Measurements from ENCODE around the gene ELAC2. TPM values are rescaled to one million over a fixed set of nuclear protein-coding genes. Genes with fewer than 3 reads are reported as not detected.
"Not testable (repeated sequence)": the region's sequence is repeated elsewhere in the genome, so short reads cannot be mapped to it uniquely, and the experiment has no call there.

The ELAC2 gene
- total RNA-seq, 5 donors from 2014 or later (not counting 1 experiment from before 2014, with no cell fraction given): 62.5 to 71.6 (median 66.4) TPM

- H3K27me3 ChIP-seq (replicated peaks in 1 of 2; ENCODE audit: control insufficient read depth in 2 of 2, extremely low read depth in 1 of 2, insufficient read depth in 2 of 2, low read length in 1 of 2): peaks cover 0 to 24% of the 10 kb centered on the region in 2 experiments
- H3K36me3 ChIP-seq (ENCODE audit: control insufficient read depth in 2 of 2, extremely low read depth in 1 of 2, insufficient read depth in 1 of 2, low read length in 1 of 2): no peaks in the 10 kb centered on the region
- WGBS (ENCODE audit: insufficient coverage): 48% methylated on average over 5 of the region's 6 CpGs
- H3K9me3 ChIP-seq: no peaks in the 10 kb centered on the region
- H3K27ac ChIP-seq (ENCODE audit: low read length): no peak overlapping the region
- CTCF ChIA-PET: interaction anchor here in 1 of 2 donors (0.5 kb wide), 1 partner anchor 36 kb away, joined by 3 read pairs; the partner anchor contains the start of gene ELAC2
- DNase-seq (peak in 20 of 35 experiments; percentile 2 to 66 (median 10)), ATAC-seq (replicated peaks in 1 of 4) (peak in 1 of 4 experiments; percentile 62)
- Mint-ChIP-seq H3K4me3 (no peak overlapping the region), H3K27me3 (peaks cover 13 to 26% of the 10 kb centered on the region in 2 donors), H3K36me3 (no peaks in the 10 kb centered on the region), H3K27ac (no peak overlapping the region), H3K4me1 (peaks cover 0 to 7% (median 4%) of the 10 kb centered on the region in 3 donors), H3K9me3 (no peaks in the 10 kb centered on the region)
- peaks cover 0 to 8% of the 10 kb centered on the region in 2 experiments for H3K4me1 ChIP-seq (ENCODE audit: control insufficient read depth in 1 of 2, extremely low read depth in 1 of 2, insufficient read depth in 2 of 2, low read length in 2 of 2)
- POLR2A ChIA-PET: no interaction called here
- no peak overlapping the region for H3K4me3 ChIP-seq (ENCODE audit: control insufficient read depth in 1 of 2, extremely low read depth in 1 of 2, low read length in 1 of 2)
Observed at GRCh38 chr17:12982224-12982623, 35.6 kb downstream of the ELAC2 start.

GRCh38 chr17:12979826-12980500 lies 37.9 kb downstream of the ELAC2 start:
- Histone ChIP-seq H3K27ac (ENCODE audit: low read length) (no peak overlapping the region), H3K4me1 (ENCODE audit: control insufficient read depth in 1 of 2, extremely low read depth in 1 of 2, insufficient read depth in 2 of 2, low read length in 2 of 2) (peaks cover 0 to 8% of the 10 kb centered on the region in 2 experiments), H3K9me3 (no peaks in the 10 kb centered on the region), H3K4me3 (ENCODE audit: control insufficient read depth in 1 of 2, extremely low read depth in 1 of 2, low read length in 1 of 2) (no peak overlapping the region), H3K36me3 (ENCODE audit: control insufficient read depth in 2 of 2, extremely low read depth in 1 of 2, insufficient read depth in 1 of 2, low read length in 1 of 2) (no peaks in the 10 kb centered on the region), H3K27me3 (replicated peaks in 1 of 2; ENCODE audit: control insufficient read depth in 2 of 2, extremely low read depth in 1 of 2, insufficient read depth in 2 of 2, low read length in 1 of 2) (peaks cover 0 to 34% of the 10 kb centered on the region in 2 experiments)
- POLR2A ChIA-PET: no interaction called here
- Mint-ChIP-seq H3K4me3 (no peak overlapping the region), H3K27me3 (peaks cover 20 to 41% of the 10 kb centered on the region in 2 donors), H3K36me3 (no peaks in the 10 kb centered on the region), H3K9me3 (no peaks in the 10 kb centered on the region), H3K4me1 (peaks cover 0 to 7% (median 4%) of the 10 kb centered on the region in 3 donors), H3K27ac (no peak overlapping the region)
- ATAC-seq (replicated peaks in 1 of 4) (no peak), DNase-seq (no peak)
- WGBS (ENCODE audit: insufficient coverage): 87% methylated on average over 7 of the region's 12 CpGs
- CTCF ChIA-PET: no interaction called here

GRCh38 chr17:12979246-12979645 lies 38.6 kb downstream of the ELAC2 start:
- no peak for ATAC-seq (replicated peaks in 1 of 4)
- Histone ChIP-seq H3K9me3 (no peaks in the 10 kb centered on the region), H3K36me3 (ENCODE audit: control insufficient read depth in 2 of 2, extremely low read depth in 1 of 2, insufficient read depth in 1 of 2, low read length in 1 of 2) (no peaks in the 10 kb centered on the region), H3K4me1 (ENCODE audit: control insufficient read depth in 1 of 2, extremely low read depth in 1 of 2, insufficient read depth in 2 of 2, low read length in 2 of 2) (peaks cover 0 to 8% of the 10 kb centered on the region in 2 experiments), H3K27me3 (replicated peaks in 1 of 2; ENCODE audit: control insufficient read depth in 2 of 2, extremely low read depth in 1 of 2, insufficient read depth in 2 of 2, low read length in 1 of 2) (peaks cover 0 to 30% of the 10 kb centered on the region in 2 experiments), H3K27ac (ENCODE audit: low read length) (no peak overlapping the region), H3K4me3 (ENCODE audit: control insufficient read depth in 1 of 2, extremely low read depth in 1 of 2, low read length in 1 of 2) (no peak overlapping the region)
- H3K9me3 Mint-ChIP-seq: no peaks in the 10 kb centered on the region
- no peak overlapping the region for H3K27ac Mint-ChIP-seq
- WGBS (ENCODE audit: insufficient coverage): 86% methylated on average over 5 of the region's 5 CpGs
- no peak for DNase-seq
- no peaks in the 10 kb centered on the region for H3K36me3 Mint-ChIP-seq
- H3K4me3 Mint-ChIP-seq: no peak overlapping the region
- ChIA-PET CTCF (no interaction called here), POLR2A (no interaction called here)
- peaks cover 23 to 43% of the 10 kb centered on the region in 2 donors for H3K27me3 Mint-ChIP-seq
- peaks cover 0 to 9% (median 7%) of the 10 kb centered on the region in 3 donors for H3K4me1 Mint-ChIP-seq

- H3K4me1 ChIP-seq (ENCODE audit: control insufficient read depth in 1 of 2, extremely low read depth in 1 of 2, insufficient read depth in 2 of 2, low read length in 2 of 2); H3K9me3 Mint-ChIP-seq; H3K36me3 Mint-ChIP-seq; H3K4me3 Mint-ChIP-seq; ATAC-seq (replicated peaks in 1 of 4); H3K9me3 ChIP-seq; H3K36me3 ChIP-seq (ENCODE audit: control insufficient read depth in 2 of 2, extremely low read depth in 1 of 2, insufficient read depth in 1 of 2, low read length in 1 of 2); POLR2A ChIA-PET; CTCF ChIA-PET; H3K27ac ChIP-seq (ENCODE audit: low read length); DNase-seq; H3K4me1 Mint-ChIP-seq; H3K27ac Mint-ChIP-seq; H3K4me3 ChIP-seq (ENCODE audit: control insufficient read depth in 1 of 2, extremely low read depth in 1 of 2, low read length in 1 of 2): not testable (repeated sequence)
- 74% methylated on average over 6 of the region's 6 CpGs for WGBS (ENCODE audit: insufficient coverage)
- H3K27me3 Mint-ChIP-seq: peaks cover 24 to 44% of the 10 kb centered on the region in 2 donors
- H3K27me3 ChIP-seq (replicated peaks in 1 of 2; ENCODE audit: control insufficient read depth in 2 of 2, extremely low read depth in 1 of 2, insufficient read depth in 2 of 2, low read length in 1 of 2): peaks cover 0 to 32% of the 10 kb centered on the region in 2 experiments
Observed at GRCh38 chr17:12978787-12979186, 39.0 kb downstream of the ELAC2 start.

GRCh38 chr17:12977008-12977751 lies 40.6 kb downstream of the ELAC2 start:
- Histone ChIP-seq H3K4me3 (ENCODE audit: control insufficient read depth in 1 of 2, extremely low read depth in 1 of 2, low read length in 1 of 2) (no peak overlapping the region), H3K36me3 (ENCODE audit: control insufficient read depth in 2 of 2, extremely low read depth in 1 of 2, insufficient read depth in 1 of 2, low read length in 1 of 2) (no peaks in the 10 kb centered on the region), H3K27me3 (replicated peaks in 1 of 2; ENCODE audit: control insufficient read depth in 2 of 2, extremely low read depth in 1 of 2, insufficient read depth in 2 of 2, low read length in 1 of 2) (peaks cover 0 to 39% of the 10 kb centered on the region in 2 experiments), H3K4me1 (ENCODE audit: control insufficient read depth in 1 of 2, extremely low read depth in 1 of 2, insufficient read depth in 2 of 2, low read length in 2 of 2) (peaks cover 0 to 9% of the 10 kb centered on the region in 2 experiments), H3K9me3 (no peaks in the 10 kb centered on the region), H3K27ac (ENCODE audit: low read length) (no peak overlapping the region)
- Mint-ChIP-seq H3K9me3 (no peaks in the 10 kb centered on the region), H3K4me3 (no peak overlapping the region), H3K27ac (no peak overlapping the region), H3K36me3 (no peaks in the 10 kb centered on the region), H3K27me3 (peaks cover 28 to 50% of the 10 kb centered on the region in 2 donors), H3K4me1 (peaks cover 0 to 6% (median 5%) of the 10 kb centered on the region in 3 donors)
- no peak for DNase-seq
- CTCF ChIA-PET: no interaction called here
- POLR2A ChIA-PET: no interaction called here
- no peak for ATAC-seq (replicated peaks in 1 of 4)
- WGBS (ENCODE audit: insufficient coverage): 75% methylated on average over 2 of the region's 13 CpGs

- Histone ChIP-seq H3K4me3 (ENCODE audit: control insufficient read depth in 1 of 2, extremely low read depth in 1 of 2, low read length in 1 of 2) (no peak overlapping the region), H3K27ac (ENCODE audit: low read length) (no peak overlapping the region), H3K36me3 (ENCODE audit: control insufficient read depth in 2 of 2, extremely low read depth in 1 of 2, insufficient read depth in 1 of 2, low read length in 1 of 2) (no peaks in the 10 kb centered on the region), H3K4me1 (ENCODE audit: control insufficient read depth in 1 of 2, extremely low read depth in 1 of 2, insufficient read depth in 2 of 2, low read length in 2 of 2) (peaks cover 0 to 5% of the 10 kb centered on the region in 2 experiments), H3K9me3 (no peaks in the 10 kb centered on the region), H3K27me3 (replicated peaks in 1 of 2; ENCODE audit: control insufficient read depth in 2 of 2, extremely low read depth in 1 of 2, insufficient read depth in 2 of 2, low read length in 1 of 2) (peaks cover 0 to 27% of the 10 kb centered on the region in 2 experiments)
- ATAC-seq (replicated peaks in 1 of 4) (no peak), DNase-seq (no peak)
- ChIA-PET CTCF (no interaction called here), POLR2A (no interaction called here)
- H3K4me1 Mint-ChIP-seq: peaks cover 0 to 3% (median 3%) of the 10 kb centered on the region in 3 donors
- H3K9me3 Mint-ChIP-seq: no peaks in the 10 kb centered on the region
- H3K4me3 Mint-ChIP-seq: peak overlapping the region in 1 of 3 donors; percentile 11
- 9% methylated on average over 39 of the region's 40 CpGs for WGBS (ENCODE audit: insufficient coverage)
- no peaks in the 10 kb centered on the region for H3K36me3 Mint-ChIP-seq
- H3K27ac Mint-ChIP-seq: peak overlapping the region in 1 of 2 donors; percentile 3
- peaks cover 35 to 51% of the 10 kb centered on the region in 2 donors for H3K27me3 Mint-ChIP-seq
Observed at GRCh38 chr17:12974005-12974531, 43.8 kb downstream of the ELAC2 start.

Measured in T-cell (primary cell).